GM19238 (cell line): ENCODE data around the gene PPP2R5B.

Source experiments
- DNase-seq: peaks from one replicate; pipeline ENCODE4 v3.0.0; 2011; ENCODE audit warnings: low spot score; ENCODE audit not compliant: insufficient read length

Gene PPP2R5B

DNA sequence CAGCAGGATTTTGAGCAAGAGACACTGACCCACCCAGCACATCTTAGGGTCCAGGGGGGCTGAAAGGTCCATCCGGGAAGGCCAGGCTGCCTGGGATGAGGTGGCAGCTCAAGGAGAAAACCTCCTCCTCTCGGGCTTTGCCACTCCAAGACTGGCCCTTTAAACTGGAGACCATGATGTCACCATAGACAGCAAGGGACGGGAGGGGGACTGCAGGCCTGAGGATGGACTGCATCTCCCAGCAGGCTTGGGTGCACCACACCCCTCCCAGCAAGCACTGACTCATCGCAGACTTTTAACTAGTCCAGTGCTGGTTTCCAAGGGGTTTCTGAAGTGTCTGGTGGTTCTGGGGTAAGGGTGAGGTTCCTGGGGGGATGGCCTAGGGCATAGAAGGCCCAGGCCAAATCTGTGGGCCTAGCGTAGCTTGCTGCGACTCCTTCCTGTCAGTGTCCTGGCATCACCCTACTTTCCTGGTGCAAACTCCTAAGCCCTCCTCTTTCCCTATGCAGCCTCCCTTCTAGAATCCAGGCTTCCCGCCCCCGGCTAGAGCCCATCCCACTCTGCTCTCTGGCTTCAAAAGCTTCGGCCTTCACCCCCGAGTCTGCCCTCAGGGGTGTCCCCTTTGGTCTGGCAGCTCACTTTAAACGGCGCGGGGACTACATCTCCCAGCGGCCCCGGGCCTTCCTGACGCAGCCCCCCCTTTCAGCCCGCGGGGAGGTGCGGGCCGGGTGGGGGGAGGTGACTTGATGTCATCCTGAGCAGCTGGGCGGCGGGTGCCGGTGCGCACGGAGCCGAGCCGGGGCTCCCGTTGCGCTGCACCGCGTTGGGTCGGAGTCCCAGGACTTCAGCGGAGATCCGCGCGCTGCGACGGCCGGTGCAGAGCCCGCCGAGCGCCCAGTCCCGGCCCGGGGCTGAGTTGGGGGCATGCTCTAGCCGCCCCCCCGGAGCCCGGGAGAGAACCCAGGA is at the start of gene PPP2R5B:
TSS of gene PPP2R5B (plus strand) at position 746 of the 966 bp plus-strand sequence. CDS start 1,046 bp downstream, outside the sequence.
- peak; percentile 94 for DNase-seq

DNA sequence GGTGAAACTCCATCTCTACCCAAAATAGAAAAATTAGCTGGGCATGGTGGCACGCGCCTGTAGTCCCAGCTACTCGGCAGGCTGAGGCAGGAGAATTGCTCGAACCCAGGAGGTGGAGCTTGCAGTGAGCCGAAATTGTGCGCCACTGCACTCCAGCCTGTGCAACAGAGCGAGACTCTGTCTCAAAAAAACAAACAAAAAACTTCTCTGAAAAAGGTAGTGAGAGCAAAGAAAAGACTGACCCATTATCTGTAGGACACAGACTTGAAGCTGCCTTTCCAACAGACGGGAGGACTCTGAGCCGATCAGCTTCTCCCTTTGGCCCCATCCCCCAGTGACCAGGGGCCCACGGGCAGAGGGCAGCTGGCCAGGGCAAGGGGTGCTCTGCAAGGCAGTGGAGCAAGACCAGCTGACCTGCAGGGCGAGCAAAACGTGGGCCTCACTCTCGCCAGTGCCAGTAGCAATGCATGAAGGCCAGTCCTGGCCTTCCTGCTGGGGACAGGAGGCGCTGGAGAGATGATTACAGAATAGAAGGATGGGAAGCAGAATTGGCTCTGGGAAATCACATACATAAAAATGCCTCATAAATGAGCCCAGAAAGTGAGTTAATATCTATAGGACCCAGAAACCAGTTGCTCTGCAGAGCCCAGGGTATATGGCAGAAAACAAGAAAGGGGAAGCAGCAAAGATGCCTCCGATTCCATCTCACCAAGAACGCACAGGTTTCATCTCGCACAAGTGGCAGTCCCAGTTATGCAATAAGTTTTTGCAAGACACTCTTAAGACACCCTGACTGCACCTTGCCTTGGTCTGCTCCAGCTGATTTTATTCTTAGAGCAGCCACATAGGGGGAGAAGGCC is 48.9 kb upstream of the PPP2R5B start:
- no peak for DNase-seq

DNA sequence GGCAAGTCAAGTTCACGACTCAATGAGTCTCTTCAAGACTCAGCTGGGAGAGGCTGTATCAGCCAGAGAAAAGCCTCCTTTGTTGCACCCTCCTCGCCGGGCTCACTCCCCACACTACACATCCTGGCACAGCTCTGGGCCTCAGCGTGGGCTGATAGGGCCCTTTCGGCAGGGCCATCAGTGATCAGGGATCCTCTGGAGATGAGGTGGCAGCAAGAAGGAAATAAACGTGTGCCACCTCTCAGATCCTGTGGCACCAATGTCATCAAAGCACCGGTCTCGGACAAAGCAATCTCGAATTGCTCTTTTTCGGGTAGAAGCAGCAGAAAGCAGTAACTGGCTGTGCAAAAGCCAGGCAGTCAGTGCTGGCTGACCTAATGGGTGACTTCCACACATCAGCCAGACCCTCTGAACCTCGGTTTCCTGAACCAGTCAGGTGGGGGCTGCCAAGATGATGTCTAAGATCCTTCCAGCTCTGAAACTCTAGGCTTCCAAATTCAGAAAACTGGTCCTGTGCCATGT is 48.2 kb upstream of the PPP2R5B start:
- DNase-seq, result no peak

DNA sequence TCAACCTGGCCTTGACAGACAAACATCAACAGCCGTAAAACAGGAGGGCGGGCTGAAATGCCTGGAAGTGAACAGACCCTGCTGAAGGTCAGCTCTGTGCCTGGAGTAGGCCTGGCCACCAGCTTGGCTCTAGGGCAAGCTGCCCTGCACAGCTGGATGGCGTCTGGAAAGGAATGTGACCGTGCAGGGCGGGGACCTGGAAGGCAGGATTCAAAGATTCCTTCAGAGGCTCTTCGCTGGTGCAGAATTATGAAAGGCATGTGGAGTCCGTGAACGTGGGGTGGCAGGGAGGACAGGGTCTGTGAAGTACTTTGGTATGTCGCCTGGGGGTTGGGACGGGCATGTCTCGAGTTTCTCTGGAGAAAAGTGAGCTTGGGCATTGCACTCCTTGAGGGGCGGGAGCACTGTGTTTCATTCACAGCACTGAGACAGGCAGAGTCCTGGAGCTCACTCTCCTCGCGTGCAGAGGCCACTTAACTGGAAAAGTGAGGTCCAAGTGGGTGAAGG is 47.6 kb upstream of the PPP2R5B start:
- DNase-seq, result no peak

DNA sequence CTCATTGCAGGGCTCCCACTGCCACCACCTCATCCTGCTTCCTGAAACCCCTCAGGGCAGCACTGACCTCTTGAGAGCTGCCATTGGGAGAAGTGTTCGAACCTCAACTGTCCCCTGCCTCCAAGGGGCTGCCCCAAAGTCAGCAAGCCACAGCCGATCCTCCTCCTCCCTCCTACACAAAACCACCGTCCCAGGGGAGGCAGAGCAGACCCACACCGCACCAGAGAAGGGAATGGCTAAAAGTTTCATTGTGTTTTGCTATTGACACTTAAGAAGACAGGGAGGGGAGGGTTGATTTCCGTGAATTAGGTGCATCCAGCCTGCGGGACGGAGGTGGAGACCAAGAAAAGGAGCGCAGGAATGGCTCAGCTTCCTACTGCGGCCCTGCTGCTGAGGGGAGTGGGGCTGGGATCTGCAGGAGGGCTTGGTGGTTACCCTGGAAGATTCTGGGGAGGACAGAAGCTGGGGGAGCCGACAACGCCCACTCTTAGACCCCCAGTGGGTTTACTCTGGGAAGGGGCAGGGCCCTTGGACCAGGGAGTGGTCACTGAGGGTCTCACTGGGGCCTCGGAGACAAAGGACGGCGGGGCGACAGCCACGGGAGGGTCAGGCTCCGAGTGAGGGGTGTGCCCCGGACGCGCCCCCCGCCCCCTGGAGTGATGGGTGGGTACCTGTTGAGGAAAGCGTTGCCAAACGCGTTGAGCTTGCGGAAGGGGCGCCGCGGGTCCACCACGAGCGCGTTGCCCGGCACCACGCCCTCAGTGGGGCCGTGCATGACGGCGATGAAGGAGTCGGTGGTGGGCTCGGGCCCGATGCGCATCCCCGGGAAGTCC is 46.9 kb upstream of the PPP2R5B start:
- DNase-seq, result no peak

DNA sequence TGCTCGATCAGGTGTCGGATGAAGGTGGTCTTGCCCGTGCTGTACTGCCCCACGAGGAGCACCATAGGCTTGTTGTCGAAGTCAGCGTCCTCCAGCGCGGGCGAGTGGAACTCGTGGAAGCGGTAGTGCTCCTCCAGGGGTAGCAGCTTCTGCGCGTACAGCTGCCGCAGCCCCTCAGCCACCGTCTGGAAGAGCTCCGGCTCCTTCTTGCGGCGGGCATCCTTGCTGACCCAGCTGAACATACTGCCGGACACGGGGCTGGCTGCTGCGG is 46.3 kb upstream of the PPP2R5B start:
- no peak for DNase-seq

DNA sequence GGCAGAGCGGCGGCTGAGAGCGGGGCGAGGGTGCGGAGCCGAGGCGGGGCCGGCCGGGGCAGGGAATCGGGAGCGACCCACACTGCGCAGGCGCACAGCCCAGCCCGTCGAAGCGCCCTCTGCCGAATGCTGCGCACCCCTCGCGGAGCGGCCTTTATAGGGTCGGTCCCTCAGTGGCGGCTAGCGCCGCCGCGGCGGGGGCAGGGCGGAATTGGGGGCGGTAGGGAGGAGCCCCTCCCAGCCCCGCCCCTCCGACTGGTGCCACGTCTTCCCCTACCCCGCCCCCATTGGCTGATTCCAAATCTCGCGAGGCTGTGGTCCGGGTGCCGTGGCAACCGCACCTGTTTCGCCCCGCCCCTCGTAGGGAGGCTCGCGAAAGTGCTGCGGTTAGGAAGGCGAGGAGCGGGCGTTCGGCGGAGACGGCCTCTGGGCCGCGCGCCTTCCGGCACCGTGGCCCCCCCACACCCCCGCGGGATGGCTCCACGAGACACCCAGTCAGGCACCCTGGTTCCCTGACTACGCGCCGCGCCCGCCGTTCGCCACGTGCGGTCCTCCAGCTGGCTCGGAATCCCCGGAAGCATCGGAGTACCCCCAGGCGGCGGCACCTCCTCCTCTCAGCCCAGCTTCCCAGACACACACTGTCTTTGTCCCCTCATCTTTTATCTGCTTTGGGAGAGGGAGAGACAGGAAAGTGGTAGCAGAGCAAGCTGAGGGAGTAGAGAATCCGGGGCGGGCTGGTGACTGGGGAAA is 45.8 kb upstream of the PPP2R5B start, which contains the start of gene EHD1:
TSS of gene EHD1 (minus strand) at position 128 of the 750 bp plus-strand sequence. CDS start 157 bp downstream, outside the sequence.
- DNase-seq, result peak; percentile 95

DNA sequence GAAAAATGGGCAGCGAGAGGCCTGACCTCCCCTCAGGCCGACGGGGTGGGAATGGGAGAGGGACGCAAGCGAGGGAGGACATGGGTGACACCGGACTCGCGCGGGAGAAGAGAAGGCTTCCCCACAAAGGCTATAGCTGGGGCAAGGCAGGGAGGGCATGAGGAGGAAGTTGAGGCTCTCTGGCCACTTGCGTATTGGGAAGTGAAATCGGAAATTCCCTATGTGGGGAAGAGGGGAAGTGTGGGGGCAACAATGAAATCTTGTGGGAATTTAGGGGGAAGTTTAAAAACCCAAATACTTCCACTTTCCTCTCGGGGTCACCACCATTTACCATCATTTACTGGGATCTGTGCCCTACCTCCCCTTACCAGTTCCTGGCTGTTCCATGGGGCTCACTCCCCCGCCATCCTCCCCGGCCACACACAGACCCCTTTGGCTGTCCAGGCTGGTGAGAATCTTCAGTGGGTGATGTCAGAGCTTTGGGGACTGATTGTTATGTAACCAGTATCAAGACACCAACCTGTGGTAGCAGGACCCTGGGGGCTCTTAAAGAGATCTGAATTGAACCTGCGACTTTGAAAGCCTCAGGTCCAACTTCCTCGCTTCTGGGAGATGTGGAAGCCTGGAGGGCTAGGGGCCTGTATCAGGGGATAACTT is 45.1 kb upstream of the PPP2R5B start:
- DNase-seq, result no peak

DNA sequence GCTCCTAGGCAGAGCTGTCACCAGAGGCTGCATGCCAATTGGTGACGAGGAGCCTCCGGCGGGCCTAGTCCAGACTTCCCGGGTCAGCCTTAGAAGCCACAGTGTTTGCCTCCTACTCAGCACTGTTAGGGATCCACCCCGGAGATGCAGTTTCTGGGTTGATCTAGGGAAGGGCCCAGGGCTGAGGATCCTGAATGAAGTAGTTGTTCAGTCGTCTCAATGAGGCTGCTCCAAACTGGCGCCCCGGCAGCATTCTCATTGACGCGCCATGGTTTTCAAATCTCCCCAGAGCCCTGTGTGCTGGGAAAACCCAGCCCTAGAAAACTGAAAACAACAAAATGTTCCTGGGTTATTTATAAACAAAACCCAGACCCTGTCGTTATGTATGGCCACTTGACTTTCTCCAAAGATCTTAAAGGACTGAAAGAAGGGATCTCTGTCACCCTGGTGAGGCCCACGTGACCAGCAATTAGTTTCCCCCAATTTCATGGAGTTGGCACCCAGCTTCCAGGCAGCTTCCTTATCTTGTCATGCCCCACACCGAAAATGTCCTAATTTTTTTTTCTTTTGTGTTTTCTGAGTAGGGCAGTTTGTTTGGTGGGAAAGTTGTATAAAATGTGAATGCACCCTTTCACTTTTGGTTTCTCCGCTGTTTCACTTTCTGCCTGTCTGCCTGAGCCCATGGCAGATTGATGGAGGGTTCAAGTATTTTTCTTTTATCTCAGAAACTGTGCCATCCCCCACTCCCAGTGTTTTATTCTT is 44.1 kb upstream of the PPP2R5B start:
- DNase-seq, result no peak

DNA sequence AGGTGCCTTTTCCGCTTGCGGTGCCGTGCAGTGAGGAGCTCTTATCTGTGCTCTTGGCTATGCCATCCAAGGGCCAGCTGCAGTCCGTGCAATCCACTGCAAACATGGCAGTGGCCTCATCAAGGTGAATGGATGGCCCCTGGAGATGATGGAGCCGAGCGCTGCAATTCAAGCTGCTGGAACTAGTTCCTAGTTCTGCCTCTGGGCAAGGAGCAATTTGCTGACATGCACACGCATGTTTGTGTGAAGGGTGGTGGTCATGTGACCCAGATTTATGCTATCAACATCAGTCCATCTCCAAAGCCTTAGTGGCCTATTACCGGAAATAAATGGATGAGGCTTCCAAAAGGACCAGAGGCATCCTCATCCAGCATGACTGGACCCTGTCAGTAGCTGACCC is 43.0 kb upstream of the PPP2R5B start:
- DNase-seq, result no peak

DNA sequence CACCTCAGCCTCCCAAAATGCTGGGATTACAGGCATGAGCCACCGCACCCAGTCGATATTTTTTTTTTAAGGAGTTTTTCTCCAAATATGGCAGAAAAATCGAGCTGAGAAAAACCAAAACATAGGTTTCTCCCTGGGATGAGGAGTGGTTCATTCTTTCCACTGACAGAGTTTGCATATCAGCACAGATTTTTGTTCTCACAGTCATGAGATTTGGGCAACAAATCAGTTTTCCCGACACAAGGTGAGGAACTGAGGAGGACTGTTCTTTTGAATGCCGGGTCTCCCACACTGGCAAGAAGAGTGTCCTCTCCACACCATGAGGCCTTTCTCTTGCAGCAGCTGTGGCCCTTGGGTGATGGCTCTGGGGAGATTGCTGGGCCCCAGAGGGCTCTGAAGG is 42.2 kb upstream of the PPP2R5B start:
- no peak for DNase-seq

DNA sequence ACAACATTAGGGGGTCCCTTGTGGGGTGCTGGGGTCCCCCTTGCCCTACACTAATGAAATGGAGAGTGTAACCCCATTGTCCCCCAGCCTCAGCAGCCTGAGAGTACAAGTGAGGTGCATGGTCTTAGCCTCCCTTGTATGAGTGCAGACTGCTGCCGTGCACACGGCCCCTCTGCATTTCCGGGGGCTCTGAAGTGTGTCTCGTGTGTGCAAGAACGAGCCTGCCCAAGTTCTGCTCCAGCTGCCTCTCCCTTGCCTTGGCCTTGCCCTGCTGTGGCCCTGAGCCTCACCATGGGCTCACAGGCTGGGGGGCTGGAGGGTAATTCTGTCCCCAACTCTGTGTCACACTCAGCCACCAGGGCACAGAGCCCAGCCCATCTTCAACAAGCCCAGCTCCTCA is 40.9 kb upstream of the PPP2R5B start:
- no peak for DNase-seq

DNA sequence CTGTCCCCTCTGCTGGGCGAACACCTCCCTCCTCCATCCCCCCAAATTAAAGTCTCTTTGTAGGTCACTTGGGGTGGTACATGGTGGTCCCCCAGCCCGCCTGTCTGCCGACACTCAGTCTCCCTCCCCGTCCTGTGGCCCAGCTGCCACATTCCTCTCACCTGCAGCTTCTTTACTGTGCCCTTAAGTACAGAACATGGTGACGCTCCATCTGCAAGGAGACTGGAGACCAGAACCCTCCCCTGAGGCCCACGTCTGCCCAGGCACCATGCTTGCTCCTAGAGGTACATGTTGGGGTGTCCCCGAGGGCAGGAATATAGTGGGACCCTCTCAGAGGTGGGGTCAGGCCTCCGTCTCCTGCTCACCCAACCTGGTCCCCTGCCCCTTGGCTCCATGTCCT is 40.5 kb upstream of the PPP2R5B start:
- no peak for DNase-seq

DNA sequence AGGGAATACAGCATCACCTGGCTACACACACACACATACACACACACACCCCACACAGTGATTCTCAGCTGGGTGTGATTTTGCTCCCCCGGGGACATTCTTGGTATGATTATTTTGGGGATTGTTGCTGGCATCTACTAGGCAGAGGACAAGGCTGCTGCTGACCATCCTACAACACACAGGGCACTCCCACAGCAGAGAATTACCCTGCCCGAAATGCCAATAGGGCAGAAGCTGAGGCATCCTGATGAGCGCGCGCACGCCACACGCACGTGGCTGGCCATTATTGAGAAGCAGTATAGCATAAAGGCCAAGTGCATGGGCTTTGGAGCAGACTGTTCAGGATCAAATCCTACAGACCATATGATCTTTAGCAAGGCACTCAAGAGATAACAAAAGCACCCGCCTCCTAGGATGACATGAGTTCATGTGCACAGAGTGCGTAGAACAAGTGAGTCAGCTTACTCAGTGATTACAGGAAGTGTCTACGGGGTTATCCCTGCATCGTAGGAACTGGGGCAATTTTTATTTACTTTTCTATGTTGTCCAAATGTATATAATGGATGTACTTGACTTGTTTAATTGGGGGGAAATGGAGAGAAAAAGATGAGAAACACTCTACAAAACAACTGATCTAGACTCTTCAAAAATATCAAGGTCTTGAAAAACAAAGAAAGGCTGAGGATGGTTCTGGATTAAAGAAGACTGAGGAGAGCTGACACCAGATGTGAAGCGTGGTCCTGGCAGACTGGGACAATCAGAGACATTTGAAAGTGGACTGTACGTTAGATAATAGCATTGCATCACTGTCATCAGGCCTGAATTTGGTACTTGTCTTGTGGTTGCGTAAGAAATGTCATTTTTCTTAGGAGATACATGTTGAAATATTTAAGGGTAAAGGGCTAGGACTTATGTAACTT is 38.9 kb upstream of the PPP2R5B start:
- no peak for DNase-seq

DNA sequence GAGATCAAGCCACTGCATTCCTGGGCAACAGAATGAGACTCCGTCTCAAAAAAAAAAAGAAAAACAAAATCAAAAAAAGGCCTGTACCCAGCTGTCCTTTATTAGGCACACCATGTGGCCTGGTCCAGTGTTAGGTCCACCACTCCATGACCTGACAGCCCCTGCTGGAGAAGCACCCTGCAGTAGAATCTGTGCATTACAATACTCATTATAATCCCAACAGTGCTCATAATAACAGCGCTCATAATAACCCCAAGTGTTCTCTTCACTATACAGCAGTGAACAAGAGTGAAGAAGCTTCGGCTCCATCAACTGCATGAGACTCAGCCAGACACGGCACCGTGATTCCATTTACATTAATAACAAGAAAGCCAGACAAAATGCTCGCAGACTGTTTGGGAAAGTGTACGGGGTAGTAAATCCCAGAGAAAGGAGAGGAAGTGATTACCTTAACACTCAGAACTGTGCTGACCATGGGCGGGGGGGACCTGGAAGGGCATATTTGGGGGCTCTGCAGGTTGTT is 37.2 kb upstream of the PPP2R5B start:
- DNase-seq, result no peak

DNA sequence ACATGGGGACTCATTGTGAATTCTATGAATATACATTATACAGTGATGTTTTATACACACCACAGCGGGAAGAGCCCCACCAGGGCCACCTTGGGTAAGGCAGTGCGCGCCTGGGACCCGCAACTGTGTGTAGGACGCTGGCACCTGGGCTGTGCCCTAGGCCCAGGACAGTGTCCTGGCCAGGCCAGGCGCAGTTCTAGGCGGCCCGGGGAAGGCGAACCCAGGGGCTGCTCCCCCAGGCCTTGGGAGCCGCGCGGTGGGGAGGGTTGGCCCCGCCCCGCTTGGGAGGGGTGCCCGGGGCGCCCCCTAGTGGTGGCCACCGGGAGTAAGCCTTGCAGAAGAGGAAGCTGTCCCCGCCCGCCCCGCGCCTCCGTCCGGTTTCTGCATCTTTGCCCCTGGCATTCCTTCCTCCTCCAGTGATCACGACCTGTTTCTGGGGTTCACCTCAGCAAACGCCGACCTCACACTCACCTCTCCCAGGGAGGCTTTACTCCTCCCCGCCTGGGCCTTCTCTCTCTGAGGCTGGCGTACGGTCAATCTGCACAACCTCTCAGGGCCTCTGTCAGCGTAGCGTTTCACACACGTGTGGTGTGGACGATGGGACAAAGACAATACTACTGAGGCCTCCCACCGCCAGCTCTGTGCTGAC is 36.6 kb upstream of the PPP2R5B start:
- DNase-seq, result peak; percentile 86

DNA sequence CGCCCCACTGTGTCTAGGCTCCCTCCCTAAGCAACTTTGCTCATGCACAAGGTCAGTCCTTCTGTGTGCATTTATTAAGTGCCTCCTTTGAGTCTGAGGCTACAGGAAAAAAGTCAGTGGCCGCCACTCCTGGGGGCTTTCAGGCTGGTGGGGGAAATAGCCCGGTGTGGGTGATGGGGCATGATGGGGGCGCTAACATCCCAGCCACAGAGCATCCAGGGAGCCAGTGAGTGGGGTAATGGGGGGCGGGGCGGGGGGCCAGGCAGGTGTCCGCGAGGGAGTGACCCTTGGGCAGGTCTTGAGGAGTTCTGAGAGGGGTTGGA is 36.1 kb upstream of the PPP2R5B start:
- DNase-seq, result no peak
